Prostate gland (tissue), 2 donors: Measurements from ENCODE around the gene POLR1E. TPM values are rescaled to one million over a fixed set of nuclear protein-coding genes. Genes with fewer than 3 reads are reported as not detected.
A peak's percentile ranks its signal among the peaks of the same experiment; 100 is the strongest.

Experiments used
- DNase-seq: peaks from one replicate; pipeline ENCODE4 v3.0.0-alpha.2; 2019; ENCODE audit warnings: low spot score
- H3K27ac ChIP-seq, 2 donors: fragments of 200-600 bp; sonication (generic); 2 replicates each; pipeline ENCODE4 v1.5.1; 2017 to 2019
- H3K27me3 ChIP-seq: fragments of 200-600 bp; sonication (generic); replicated peaks from 2 replicates; pipeline ENCODE4 v1.5.1; 2019; ENCODE audit not compliant: insufficient read depth
- H3K36me3 ChIP-seq, 2 donors: fragments of 200-600 bp; sonication (generic); 1 replicate in 1 of 2; 2 replicates in 1 of 2; pipeline versions ENCODE4 v1.5.1 to v1.8.1; 2017 to 2019
- H3K4me1 ChIP-seq: fragments of 200-600 bp; sonication (generic); replicated peaks from 2 replicates; pipeline ENCODE4 v1.5.1; 2019
- H3K4me3 ChIP-seq, 2 donors: fragments of 200-600 bp; sonication (generic); 2 replicates each; pipeline ENCODE4 v1.5.1; 2017 to 2019
- H3K9me3 ChIP-seq: fragments of 200-600 bp; sonication (generic); 2 replicates; pipeline ENCODE4 v1.5.1; 2017
- CTCF ChIP-seq, 4 experiments: fragments of 200-600 bp in 2 of 4; fragments of 450-650 bp in 2 of 4; sonication (generic) in 2 of 4; IDR thresholded peaks; 1 replicate in 3 of 4; 2 replicates in 1 of 4; pipeline ENCODE4 v1.5.1; 2016 to 2019; ENCODE audit warnings: antibody characterized with exemption in 4 of 4, mild to moderate bottlenecking in 2 of 4, moderate library complexity in 2 of 4
- POLR2A ChIP-seq: fragments of 450-650 bp; IDR thresholded peaks from one replicate; pipeline ENCODE4 v1.6.1; 2016; ENCODE audit warnings: antibody characterized with exemption, mild to moderate bottlenecking
- POLR2AphosphoS5 ChIP-seq: sonication (generic); formaldehyde crosslinking; IDR thresholded peaks from one replicate; pipeline ENCODE4 v1.6.1; 2017; ENCODE audit warnings: antibody characterized with exemption
- WGBS: methylation state at CpG from one replicate; pipeline ENCODE4 v1.1.5; 2018; 5-methylcytosine and 5-hydroxymethylcytosine counted together
- intact Hi-C: fragments of 100-400 bp; cut with DNase I; formaldehyde crosslinking; loops from one replicate; pipeline ENCODE4 v1.14.2; 2022
- total RNA-seq, 2 donors: library from RNA; depleted of rRNA; stranded (reverse); fragments of >200 nt; gene quantifications; one replicate each; pipeline ENCODE4 v1.1.0, GENCODE V29; 2016

The POLR1E gene
- total RNA-seq, 2 donors from 2014 or later: 20.7 to 21.0 TPM

- no peak for DNase-seq
- Histone ChIP-seq H3K36me3 (no peaks in the 10 kb centered on the region), H3K27me3 (no peaks in the 10 kb centered on the region), H3K4me1 (no peaks in the 10 kb centered on the region), H3K9me3 (no peaks in the 10 kb centered on the region), H3K27ac (no peak overlapping the region), H3K4me3 (no peak overlapping the region)
- TF ChIP-seq POLR2AphosphoS5 (no peak), CTCF (IDR thresholded peaks at IDR 0.05) (no peak), POLR2A (no peak)
- 87% methylated on average over 7 of the region's 7 CpGs for WGBS
- intact Hi-C loops: no loop called here
Observed at GRCh38 chr9:37534412-37534811, 48.7 kb downstream of the POLR1E start.

- H3K36me3 ChIP-seq: no peaks in the 10 kb centered on the region
- intact Hi-C loops: no loop called here
- WGBS: 82% methylated on average over 10 of the region's 10 CpGs
- no peak for DNase-seq
- no peaks in the 10 kb centered on the region for H3K4me1 ChIP-seq
- no peaks in the 10 kb centered on the region for H3K9me3 ChIP-seq
- H3K27ac ChIP-seq: no peak overlapping the region
- H3K4me3 ChIP-seq: no peak overlapping the region
- no peak for TF ChIP-seq CTCF (IDR thresholded peaks at IDR 0.05)
- no peak for TF ChIP-seq POLR2A
- H3K27me3 ChIP-seq: no peaks in the 10 kb centered on the region
Observed at GRCh38 chr9:37534901-37535300, 49.2 kb downstream of the POLR1E start.

GRCh38 chr9:37538099-37538498, 52.4 kb downstream of the POLR1E start:
- WGBS: 94% methylated on average over 7 of the region's 7 CpGs
- intact Hi-C loops: no loop called here
- TF ChIP-seq POLR2A (no peak), POLR2AphosphoS5 (no peak), CTCF (IDR thresholded peaks at IDR 0.05) (no peak)
- DNase-seq: no peak
- Histone ChIP-seq H3K27ac (no peak overlapping the region), H3K4me1 (peaks cover 4% of the 10 kb centered on the region), H3K36me3 (no peaks in the 10 kb centered on the region), H3K27me3 (no peaks in the 10 kb centered on the region), H3K4me3 (no peak overlapping the region), H3K9me3 (no peaks in the 10 kb centered on the region)

GRCh38 chr9:37539634-37540033, 53.9 kb downstream of the POLR1E start:
- Histone ChIP-seq H3K36me3 (no peaks in the 10 kb centered on the region), H3K4me1 (peaks cover 4% of the 10 kb centered on the region), H3K4me3 (no peak overlapping the region), H3K27ac (no peak overlapping the region), H3K27me3 (no peaks in the 10 kb centered on the region), H3K9me3 (no peaks in the 10 kb centered on the region)
- intact Hi-C loops: no loop called here
- no peak for DNase-seq
- TF ChIP-seq CTCF (IDR thresholded peaks at IDR 0.05) (no peak), POLR2A (no peak), POLR2AphosphoS5 (no peak)

- no peaks in the 10 kb centered on the region for H3K36me3 ChIP-seq
- no peaks in the 10 kb centered on the region for H3K27me3 ChIP-seq
- peaks cover 4% of the 10 kb centered on the region for H3K4me1 ChIP-seq
- no peaks in the 10 kb centered on the region for H3K9me3 ChIP-seq
- peak; percentile 88 for DNase-seq
- peak; percentile 85 for TF ChIP-seq POLR2AphosphoS5
- TF ChIP-seq POLR2A: no peak
- intact Hi-C loops: no loop called here
- peak overlapping the region in 1 of 2 donors; percentile 21 for H3K27ac ChIP-seq
- WGBS: 39% methylated on average over 3 of the region's 3 CpGs
- no peak overlapping the region for H3K4me3 ChIP-seq
Observed at GRCh38 chr9:37540634-37541033, 54.9 kb downstream of the POLR1E start.
